NOMO-1 treated with DMSO at 0.1 percent for 48 hours (cell line): ENCODE data around the gene CLDN6.
A peak's percentile ranks its signal among the peaks of the same experiment; 100 is the strongest.

Experiments used
- DNase-seq: peaks from one replicate; lab custom pipeline; 2025; ENCODE audit not compliant: unreplicated experiment; lab: John Stamatoyannopoulos, UW

CLDN6 gene

DNA sequence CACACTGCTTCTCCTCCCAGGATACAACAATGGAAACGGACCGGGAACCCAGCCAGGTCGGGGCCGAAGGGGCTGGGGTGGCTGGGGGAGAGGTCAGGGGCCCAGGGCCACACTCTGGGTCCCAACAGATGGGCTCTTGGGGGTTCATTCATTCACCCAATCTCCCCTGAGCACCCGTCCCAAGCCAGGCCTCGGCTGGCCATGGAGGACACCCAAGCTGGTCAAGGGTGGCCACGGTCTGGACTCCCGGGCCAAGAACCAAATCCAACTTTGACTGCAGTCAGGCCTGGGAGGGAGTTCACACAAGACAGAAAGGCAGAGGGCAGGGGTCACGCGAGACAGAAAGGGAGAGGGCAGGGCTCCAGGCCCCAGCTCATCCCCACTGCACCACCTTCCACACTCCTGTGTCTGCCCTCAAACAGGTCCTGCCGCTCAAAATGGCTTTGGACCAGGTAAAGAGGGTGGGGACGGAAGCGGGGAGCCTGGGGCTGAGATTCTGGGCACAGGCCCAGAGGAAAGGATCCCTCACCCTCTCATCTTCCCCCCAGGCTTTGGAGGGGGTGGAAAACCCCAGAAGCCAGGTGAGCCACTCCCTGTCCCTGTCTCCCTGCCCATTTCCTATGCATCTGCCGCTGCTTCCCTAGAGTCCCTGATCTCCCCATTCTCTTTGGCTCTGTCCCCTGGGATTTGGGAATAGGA lies 25.5 kb downstream of the CLDN6 start:
- DNase-seq = no peak

DNA sequence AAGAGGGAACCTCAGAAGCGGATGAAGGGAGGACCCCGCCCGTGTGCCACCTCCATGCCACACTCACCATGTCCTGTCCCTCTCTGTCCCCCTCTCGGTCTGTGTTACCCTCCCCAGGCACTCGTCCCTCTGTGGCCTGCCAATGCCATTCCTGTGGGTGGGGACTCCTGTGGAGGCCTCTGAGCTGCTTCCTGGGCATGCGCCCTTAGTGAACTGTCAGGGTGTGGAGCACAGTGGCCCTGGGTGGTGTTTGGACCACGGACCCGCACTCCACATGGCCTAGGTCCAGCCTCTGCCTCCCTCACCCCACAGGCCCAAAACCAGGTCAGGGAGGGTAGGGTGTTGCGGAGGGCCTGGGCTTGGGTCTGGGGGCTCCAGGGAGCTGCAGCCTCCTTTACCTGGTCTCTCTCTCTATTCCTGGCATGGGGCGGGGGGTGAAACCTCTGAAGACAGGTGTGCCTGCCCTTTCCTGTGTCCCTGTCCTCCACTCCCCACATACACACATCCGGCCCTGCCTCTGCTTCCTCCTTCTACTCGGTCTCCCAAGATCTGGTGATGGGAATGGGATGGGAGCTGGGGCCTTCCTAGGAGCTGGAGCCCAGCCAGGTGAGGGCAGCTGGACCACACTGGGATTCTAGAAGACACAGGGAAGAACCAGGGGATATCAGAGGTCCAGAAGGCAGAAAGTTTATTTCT lies 26.3 kb downstream of the CLDN6 start:
- DNase-seq = no peak

DNA sequence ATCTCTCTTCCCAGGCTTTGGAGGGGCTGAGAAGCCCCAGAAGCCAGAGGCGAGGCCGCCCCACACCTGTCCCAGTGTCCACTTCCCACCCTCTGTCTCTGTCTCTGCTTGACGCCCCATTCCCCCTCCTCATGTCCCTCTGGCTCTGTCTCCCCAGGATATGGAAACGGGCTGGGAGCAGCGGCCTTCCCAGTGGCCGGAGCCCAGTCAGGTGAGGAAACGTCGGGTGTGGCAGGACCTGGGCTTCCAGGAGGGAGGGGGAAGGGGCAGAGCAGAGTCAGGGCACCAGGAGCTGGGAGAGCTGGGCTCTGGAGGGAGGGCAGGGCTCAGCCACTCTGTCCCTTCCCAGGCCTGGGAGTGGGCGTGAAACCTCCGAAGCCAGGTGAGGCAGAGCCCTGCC lies 27.1 kb downstream of the CLDN6 start:
- DNase-seq = no peak

DNA sequence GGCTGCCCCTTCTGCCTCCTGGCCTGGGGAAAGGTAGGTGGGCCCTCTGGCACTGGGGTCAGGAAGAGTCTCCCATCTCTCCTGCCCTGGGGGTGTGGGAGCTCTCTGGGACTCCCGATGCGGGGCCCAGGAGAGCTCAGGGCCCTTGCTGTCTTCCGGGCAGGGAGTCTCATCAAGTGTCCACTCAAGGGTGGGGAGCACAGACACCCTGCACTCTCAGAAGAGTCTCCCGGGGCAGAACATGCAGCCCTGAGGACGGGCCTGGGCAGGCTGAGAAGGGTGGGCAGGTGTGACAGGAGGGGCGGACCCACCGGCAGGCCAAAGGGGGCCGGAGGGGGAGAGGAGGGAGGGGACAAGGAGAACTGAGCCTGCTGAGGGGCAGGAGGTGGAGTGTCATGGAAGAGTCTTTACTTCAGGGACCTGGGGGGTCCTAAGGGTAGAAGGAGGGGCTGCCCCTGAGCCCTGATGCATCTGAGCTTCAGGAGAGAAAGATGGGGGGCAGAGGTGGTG lies 29.3 kb downstream of the CLDN6 start:
- no peak for DNase-seq

DNA sequence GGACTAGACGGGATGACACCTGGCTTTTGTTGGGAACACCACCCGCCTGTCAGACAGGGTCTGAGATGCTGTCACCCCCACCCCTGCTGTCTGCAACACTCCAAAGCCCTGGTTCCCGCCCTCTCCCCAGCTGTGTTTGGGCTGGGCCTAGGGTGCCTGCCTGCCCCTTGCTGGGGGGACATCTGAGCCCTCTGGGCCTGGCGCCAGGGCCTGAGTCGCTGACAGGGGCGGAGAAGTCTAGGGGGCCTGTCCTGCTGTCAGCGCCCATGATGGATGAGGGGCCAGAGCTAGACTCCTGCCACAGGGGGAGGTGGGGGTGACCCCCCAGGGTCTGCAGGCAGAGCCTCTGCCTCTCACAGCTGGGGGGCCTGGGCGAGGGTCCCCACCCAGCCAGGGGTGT lies 30.1 kb downstream of the CLDN6 start:
- no peak for DNase-seq

DNA sequence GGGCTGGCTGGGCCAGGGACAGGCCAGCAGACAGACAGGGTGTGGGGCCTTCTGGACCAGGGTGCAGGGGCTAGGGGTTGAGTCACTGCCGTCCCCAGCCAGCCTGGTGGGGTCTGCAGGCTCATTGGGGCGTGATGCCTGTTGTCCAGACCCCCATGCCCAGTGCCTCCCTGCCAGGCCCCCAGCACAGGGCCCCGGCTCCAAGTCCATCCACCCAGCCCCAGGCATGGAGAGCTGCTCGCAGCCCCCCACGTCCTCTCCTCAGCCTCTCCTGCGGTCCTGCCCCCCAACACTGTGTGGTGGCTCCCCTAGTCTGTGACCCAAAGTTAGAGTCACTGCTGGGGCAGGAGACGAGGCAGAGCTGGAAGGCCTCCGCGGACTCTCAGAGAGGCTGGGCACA lies 30.7 kb downstream of the CLDN6 start:
- DNase-seq = no peak

DNA sequence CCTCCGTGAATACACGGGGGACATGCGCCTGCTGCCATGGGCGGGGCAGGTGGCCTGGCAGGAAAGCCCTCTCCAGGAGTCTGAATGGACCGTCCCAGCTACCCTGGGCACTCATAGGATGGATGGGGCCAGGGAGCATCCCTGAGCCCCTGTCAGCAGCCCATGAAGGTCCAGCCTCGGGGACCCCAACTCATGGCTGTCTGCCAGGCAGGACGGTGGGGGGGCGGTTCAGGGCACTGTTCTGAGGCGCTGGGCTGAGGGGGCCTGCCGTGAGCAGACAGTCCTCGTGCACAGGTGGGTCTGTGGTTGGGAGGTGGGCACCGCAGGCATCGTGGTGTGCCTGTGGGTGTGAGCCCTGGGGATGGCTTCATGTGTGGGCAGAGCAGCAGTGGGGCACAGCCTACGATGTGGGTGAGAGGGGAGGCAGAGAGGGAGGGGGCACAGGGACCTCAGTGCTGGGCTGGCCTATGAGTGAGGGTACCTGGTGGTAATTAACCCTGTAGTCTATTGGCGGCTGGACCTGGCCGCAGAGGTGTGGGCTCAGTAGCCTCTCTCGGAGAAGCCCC lies 31.3 kb downstream of the CLDN6 start:
- DNase-seq = no peak

DNA sequence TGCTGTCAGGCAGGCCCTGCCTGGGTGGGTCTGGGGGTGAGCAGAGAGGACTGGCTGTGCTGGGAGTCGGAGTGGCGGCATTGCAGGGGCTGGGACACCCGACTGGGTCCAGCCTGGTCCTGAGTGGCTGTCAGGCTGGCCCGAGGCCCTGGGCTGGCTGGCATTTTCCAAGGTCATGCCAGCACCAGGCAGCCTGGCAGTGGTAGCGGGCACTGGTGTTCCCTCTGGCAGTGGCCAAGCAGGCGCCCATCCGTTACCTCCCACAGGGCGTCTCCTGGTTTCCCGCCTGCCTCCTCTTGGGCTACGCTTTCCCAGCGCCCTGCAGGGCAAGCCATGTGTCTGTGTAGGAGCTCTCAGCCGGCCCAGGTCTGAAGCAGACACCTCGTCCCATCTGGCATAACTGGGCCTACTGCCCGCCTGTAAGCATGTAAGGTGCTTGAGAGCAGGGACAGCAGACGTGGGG lies 32.1 kb downstream of the CLDN6 start:
- no peak for DNase-seq

DNA sequence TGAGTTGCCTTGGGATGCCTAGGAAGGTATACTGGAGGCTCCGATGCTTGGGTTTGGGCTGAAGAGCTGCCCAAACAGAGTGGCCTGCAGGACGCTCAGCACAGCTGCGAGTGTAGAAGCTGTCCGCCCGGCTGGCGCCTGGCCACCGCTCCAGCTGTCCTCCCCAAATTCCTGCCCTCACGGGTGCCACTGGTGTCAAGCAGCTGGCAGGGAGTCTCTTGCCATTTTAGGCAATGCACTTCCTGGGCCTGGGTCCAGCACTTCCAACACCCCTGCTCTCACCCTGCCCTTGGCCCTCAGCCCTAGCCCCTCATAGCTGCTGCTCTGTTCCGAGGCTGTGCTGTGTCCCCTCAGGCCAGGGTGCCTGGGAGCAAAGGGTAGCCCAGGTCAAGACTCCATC lies 32.5 kb downstream of the CLDN6 start:
- DNase-seq = no peak

DNA sequence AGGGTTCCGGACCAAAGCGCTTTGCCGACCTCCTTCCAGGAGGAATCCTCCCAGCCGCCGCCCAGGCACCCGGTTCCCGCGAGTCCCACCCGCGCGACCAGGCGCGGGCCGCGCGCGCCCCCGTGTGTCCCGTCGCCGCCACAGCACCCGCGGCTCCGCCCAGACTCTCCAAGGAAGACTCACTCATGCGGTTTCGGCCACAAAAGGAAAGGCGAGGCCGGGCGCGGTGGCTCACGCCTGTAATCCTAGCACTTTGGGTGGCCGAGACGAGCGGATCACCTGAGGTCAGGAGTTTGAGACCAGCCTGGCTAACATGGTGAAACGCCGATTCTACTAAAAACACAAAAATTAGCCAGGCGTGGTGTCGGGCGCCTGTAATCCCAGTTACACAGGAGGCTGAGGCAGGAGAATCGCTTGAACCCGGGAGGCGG lies 34.3 kb downstream of the CLDN6 start:
- peak; percentile 67 for DNase-seq

DNA sequence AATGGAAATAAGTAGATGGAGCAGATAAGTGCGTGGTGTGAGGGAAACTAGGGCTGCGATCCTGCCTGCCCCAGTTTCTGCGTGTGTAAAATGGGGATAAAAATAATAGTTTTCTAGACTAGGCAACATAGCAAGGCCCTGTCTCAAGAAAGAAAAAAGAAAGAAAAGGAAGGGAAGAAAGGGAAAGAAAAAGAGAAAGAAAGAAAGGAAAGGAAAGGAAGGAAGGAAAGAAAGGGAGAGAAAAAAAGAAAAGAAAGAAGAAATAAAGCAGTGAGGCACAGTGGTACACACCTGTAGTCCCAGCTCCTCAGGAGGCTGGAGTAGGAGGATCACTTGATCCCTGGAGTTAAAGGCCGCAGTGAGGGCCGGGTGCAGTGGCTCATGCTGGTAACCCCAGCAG lies 35.6 kb downstream of the CLDN6 start:
- no peak for DNase-seq

DNA sequence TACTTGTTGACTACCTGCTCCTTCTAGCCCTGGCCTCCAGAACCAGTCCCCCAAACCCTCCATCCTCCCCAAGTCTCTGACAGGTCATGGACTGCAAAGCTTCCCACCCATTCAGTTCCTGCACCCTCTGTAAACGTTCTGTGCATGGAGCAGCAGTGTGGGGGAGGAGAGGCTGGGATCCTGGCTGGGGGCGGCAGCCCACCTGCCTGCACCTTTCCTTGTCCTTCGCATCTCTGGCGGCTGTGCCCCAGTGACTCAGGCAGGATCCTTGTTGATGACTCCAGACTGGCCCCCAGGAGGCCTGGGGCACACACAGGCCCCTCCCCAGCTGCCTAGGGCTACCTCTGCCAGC lies 36.1 kb downstream of the CLDN6 start:
- DNase-seq = no peak

DNA sequence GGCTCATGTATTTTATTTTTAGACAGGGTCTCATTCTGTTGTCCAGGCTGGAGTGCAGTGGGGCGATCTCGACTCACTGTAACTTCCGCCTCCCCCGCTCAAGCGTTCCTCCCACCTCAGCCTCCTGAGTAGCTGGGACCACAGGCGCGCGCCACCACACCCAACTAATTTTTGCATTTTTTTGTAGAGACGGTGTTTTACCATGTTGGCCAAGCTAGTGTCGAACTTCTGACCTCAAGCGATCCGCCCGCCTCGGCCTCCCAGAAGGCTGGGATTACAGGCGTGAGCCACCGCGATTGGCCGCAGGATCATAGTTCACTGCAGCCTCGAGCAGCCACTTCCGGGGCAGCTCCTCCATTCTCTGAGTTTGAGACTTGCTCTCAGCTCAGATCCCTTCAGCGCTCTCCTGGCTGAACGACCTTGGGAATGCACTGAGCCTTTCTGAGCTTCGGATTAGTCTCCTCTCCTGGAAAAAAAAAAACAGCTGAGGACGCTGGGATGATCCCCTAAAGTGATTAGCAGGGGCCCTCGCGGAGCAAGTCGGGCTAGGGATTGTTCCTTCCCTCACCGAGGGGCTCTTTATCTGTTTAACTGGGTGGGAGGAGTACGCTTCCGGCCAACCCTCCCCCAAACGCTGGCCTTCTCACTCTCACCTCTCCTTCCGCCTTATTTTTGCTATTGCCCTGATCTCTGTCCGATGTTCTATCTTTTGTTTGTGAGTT lies 36.6 kb downstream of the CLDN6 start:
- DNase-seq = no peak

DNA sequence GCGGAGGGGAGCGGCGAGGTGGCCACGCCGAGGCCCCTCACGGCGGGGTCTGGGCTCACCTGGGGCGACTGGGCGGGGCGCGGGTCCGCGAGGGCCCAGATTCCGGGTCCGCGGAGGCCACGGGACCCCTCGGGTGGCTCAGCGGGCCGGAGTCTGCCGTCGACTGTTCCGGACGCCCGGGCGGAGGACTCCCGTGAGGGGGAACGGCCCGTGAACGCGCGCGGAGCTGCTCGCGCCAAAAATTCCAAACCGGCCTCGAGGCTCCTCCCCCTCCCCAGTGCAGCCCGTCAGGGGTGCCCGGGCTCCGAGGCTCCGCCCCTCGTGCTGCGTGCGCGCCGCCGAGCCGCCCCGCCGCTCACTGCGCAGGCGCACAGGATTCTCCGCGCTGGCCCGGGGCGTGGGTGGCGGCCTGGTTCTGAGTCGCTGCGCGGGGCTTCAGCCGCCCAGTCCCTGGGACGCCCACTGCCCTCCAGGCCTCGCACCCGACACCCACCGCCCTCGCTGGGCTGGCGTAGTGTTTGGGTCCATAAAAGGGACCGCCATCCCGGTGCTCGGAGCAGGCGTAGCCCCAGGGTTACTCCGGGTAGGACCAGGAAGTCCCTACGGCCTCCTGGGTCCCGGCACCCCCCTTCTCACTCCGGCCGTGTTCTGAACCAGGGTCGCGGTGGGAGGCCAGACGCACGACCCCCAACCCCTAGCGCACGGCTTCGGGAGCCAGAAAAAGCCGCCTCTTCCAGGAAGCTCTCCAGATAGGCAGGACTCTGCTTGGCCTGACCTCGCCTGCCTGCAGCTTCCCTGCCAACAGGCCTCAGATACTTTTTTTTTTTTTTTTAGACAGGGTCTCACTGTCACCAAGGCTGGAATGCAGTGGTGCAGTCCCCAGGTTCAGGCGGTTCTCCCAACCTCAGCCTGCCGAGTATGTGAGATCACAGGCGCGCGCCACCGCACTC lies 37.5 kb downstream of the CLDN6 start, which contains the start of gene PKMYT1:
Gene PKMYT1 (minus strand): TSS at position 220 of the 950 bp plus-strand sequence. CDS start 789 bp downstream, outside the sequence.
- peak; percentile 86 for DNase-seq

DNA sequence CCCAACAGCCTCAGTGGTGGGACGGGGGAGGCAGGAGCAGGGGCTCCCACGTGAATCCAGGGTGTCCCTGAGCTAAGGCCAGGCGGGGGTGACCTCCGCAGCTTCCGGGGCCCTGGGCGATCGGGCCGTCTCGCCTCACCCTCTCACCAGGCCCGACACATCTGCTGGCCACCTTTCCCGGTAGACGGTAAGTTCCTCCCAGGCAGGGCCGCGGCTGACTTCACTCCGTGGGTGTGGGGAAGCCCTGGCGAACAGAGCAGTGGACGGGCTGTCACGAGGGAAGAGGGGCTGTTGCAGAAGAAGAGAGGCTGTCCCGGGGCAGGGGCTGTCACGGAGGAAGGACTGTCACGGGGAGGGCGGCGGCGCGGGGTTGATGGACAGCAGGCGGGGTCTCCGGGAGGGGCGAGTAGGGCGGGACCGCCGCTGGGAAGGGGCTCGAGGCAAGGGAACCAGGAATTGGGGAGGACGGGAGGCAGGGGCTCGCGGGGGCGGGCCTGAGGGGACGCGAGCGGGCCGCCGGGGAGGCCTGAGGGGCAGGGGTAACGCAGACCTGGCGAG lies 38.2 kb downstream of the CLDN6 start:
- peak; percentile 10 for DNase-seq

DNA sequence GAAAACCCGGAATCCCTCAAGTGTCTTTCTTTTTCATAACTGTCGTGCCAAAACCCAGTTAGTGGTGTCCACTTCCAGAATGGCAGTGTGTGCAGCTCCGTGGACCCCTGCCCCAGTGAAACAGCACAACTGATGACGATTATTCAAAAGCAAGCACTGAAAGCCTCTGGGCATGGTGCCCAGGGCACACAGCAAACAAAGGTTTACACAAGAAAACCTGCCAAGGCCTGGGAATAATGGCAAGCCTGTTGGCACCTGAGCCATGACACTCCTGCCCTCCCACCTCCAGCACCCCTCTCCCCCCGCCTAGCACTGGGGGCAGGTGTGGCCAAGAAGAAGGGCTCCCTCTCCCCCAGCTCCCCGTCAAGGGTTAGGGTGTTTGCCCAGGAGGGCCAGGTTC lies 40.5 kb downstream of the CLDN6 start:
- no peak for DNase-seq

DNA sequence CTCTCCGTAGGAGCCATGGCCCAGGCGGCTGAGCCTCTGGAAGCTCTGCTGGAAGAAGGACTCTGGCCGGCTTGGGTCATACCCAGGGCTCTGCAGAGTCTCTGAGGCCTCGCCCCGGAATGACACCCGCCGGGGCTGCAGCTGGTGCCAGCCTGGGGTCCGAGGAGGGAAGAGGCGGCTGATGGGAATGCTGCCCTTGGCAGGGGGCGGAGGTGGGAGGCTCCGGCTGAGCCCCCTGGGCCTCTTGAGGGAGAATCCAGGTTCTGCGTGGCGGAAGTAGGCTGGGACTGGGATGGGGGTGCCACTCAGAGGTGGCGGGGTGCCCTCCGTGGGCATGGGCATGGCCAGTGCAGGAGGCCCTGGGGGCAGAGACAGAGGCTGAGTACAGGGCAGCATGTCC lies 41.3 kb downstream of the CLDN6 start:
- no peak for DNase-seq

DNA sequence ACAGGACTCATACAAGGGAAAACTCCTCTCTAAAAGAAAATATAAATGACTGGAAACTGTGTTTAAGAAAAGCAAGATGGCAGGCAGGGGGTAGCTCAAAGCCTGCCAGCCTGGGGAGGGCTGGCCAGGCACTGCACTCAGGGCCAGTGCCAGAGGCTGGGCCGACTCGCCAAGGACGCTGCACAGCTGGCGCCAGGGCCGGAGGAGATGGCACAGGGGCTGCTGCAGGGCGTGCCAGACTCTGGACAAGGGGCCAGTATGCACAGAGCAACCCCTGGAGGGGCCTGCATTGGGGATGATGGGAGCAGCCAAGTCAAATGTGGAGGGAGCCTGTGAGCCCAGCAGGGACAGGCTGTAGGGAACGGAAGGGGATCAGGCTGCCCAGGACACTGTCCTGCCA lies 41.8 kb downstream of the CLDN6 start:
- DNase-seq = no peak

DNA sequence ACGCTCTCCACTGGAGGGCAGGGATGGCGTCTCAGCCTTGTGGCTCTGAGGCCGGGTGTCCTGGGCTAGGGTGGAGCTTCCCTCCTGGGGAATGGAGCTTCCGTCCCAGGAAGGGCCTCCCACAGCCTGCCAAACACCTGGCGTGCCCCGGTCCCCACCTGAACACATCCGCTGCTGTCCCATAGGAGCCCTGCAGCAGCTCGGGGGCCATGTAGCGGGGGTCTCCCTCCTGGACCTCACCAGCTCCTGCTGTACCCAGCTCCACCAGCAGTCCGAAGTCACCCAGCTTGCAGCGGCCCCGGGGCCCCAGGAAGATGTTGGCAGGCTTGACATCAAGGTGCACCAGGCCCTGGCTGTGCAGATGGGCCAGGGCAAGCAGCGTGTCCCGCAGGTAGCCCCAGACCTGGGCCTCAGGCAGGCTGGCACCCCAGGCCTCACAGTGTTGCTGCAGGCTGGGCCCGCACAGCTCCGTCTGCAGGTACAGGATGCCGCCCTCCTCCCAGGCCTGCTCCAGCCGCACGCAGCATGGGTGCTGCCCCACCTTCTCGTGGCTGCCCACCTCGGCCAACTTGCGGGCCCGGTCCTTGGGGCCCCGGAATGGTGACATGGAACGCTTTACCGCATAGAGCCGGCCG lies 42.7 kb downstream of the CLDN6 start:
- no peak for DNase-seq
